Measurements from ENCODE around the gene BRD3OS.

BRD3OS gene

DNA sequence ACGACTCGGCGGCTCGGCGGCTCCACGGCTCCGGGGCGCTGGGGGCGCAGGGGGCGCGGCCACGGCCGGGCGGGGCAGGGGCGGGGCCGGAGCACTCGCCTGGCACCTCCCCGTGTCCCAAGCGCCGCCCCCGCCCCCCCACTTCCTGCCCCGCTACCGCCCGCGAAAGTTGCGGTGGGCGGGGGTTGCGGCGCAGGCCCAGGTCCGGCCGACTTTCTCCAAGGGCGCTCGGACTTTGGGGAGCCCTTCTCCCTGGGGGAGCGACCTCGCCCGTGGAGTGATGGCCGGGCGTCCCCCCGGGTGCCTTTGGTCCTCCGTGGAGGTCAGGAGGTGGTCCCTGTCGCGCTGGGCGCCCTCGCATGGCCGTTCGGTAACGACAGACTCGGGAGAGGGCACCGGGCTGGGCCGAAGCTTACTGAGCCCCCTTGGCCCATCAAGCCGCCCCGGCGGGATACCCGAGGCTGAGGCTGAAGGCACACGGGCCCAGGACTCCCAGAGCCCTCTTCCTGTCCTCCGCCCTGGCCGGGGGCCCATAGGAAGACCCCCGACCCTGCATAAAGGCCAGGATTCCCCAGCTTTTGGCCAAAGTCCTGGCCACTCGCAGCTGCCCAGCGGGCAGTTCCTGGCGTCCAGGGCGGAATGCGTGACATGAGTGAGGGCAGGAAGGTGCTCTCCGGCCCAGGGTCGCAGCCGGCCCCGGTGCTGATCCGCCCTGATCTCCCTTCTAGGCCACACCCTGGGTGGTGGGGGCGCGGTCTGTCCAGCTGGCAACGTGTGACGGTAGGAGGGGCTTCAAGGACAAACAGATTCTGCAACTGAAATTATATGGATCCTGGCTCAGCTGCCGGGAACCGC is 32.3 kb upstream of the BRD3OS start:
- Histone ChIP-seq H4K20me1 (ENCODE audit: insufficient read depth, low read length) (no peaks in the 10 kb centered on the region), H3K4me2 (ENCODE audit: insufficient read depth, low read length) (no peak overlapping the region), H3K27ac (ENCODE audit: low read length) (no peak overlapping the region), H3K9ac (ENCODE audit: low read depth, low read length) (no peak overlapping the region), H3K4me1 (ENCODE audit: insufficient read depth, low read length) (no peaks in the 10 kb centered on the region), H3K4me3 (ENCODE audit: low read depth in 1 of 2, low read length in 2 of 2) (no peak overlapping the region), H2AFZ (ENCODE audit: low read depth, low read length) (no peak overlapping the region), H3K79me2 (ENCODE audit: insufficient read depth, low read length) (no peaks in the 10 kb centered on the region), H3K9me3 (ENCODE audit: insufficient read depth, low read length, severe bottlenecking) (no peaks in the 10 kb centered on the region), H3K36me3 (ENCODE audit: insufficient read depth, low read length) (no peaks in the 10 kb centered on the region), H3K27me3 (ENCODE audit: insufficient read depth, low read length, poor library complexity) (no peaks in the 10 kb centered on the region)
- DNase-seq (no peak), ATAC-seq (ENCODE audit: insufficient read depth, low read depth) (no peak)
- TF ChIP-seq, protein P1, sequence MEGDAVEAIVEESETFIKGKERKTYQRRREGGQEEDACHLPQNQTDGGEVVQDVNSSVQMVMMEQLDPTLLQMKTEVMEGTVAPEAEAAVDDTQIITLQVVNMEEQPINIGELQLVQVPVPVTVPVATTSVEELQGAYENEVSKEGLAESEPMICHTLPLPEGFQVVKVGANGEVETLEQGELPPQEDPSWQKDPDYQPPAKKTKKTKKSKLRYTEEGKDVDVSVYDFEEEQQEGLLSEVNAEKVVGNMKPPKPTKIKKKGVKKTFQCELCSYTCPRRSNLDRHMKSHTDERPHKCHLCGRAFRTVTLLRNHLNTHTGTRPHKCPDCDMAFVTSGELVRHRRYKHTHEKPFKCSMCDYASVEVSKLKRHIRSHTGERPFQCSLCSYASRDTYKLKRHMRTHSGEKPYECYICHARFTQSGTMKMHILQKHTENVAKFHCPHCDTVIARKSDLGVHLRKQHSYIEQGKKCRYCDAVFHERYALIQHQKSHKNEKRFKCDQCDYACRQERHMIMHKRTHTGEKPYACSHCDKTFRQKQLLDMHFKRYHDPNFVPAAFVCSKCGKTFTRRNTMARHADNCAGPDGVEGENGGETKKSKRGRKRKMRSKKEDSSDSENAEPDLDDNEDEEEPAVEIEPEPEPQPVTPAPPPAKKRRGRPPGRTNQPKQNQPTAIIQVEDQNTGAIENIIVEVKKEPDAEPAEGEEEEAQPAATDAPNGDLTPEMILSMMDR (IDR thresholded peaks at IDR 0.05; ENCODE audit: borderline replicate concordance, extremely low read depth, low read length, poor library complexity, severe bottlenecking): no peak
- TF ChIP-seq EZH2 (IDR thresholded peaks at IDR 0.05; ENCODE audit: borderline replicate concordance, low read depth, low read length, severe bottlenecking): no peak

DNA sequence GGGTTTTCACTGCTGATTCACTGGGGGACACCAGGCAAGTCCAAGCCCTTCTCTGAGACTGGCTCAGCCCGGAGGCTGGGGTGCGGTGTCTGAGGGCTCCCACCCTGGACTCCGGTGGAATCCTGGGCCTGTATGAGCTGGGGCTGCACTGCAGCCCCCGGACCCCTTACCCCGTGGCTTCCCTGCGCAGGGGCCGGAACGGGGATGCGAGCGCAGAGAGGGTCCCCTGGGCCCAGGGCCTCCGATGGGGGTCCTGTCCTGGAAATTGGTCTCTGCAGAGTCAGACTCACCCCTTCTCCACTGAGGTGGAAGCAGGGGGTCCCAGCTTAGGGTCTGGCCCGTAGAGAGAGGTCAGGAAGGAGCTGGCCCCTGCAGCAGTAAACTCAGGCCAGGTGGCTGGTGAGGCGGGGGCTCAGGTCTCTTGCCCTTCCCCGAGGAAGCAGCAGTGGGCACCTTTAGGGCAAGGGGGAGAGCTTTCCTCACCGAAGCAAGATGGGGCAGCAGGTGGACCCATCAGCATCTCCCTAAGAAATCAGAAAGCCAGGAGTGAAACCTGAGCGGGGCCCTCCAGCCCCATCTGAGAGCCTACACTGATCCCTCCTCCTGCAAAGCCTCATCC is 31.5 kb upstream of the BRD3OS start:
- Histone ChIP-seq H4K20me1 (ENCODE audit: insufficient read depth, low read length) (no peaks in the 10 kb centered on the region), H2AFZ (ENCODE audit: low read depth, low read length) (no peak overlapping the region), H3K9me3 (ENCODE audit: insufficient read depth, low read length, severe bottlenecking) (no peaks in the 10 kb centered on the region), H3K4me1 (ENCODE audit: insufficient read depth, low read length) (no peaks in the 10 kb centered on the region), H3K27ac (ENCODE audit: low read length) (no peak overlapping the region), H3K9ac (ENCODE audit: low read depth, low read length) (no peak overlapping the region), H3K4me2 (ENCODE audit: insufficient read depth, low read length) (no peak overlapping the region), H3K4me3 (ENCODE audit: low read depth in 1 of 2, low read length in 2 of 2) (no peak overlapping the region), H3K36me3 (ENCODE audit: insufficient read depth, low read length) (no peaks in the 10 kb centered on the region), H3K27me3 (ENCODE audit: insufficient read depth, low read length, poor library complexity) (no peaks in the 10 kb centered on the region), H3K79me2 (ENCODE audit: insufficient read depth, low read length) (no peaks in the 10 kb centered on the region)
- no peak for TF ChIP-seq EZH2 (IDR thresholded peaks at IDR 0.05; ENCODE audit: borderline replicate concordance, low read depth, low read length, severe bottlenecking)
- TF ChIP-seq, protein P1 (IDR thresholded peaks at IDR 0.05; ENCODE audit: borderline replicate concordance, extremely low read depth, low read length, poor library complexity, severe bottlenecking): no peak
- no peak for ATAC-seq (ENCODE audit: insufficient read depth, low read depth)
- DNase-seq: no peak

DNA sequence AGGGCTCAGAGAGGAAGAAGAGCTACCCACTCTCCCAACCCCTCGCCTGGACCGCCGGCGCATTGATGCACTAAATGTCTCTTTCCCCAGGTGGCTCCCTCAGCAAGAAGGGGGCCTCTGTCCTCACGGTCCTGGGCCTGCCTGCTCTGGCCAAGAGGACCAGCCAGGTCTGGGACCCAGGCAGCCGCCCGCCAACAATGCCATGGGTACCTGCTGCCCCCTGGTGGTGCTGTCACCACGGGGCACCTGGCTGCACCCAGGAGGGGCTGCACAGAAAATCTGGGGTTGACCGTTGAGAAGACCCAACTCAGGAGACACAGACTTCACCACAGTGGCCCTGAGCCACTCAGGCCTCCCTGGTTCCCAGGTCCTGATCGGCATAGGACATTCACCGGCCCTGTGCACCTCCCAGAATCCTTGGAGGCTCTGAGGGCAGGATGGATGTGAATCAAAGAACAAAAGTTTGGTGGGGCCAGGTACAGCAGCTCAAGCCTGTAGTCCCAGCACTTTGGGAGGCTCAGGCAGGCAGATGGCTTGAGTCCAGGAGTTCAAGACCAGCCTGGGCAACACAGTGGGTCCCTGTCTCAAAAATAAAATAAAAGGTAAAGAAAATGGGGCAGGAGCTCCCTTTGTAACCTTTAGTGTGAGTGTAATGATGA is 30.8 kb upstream of the BRD3OS start:
- H3K27ac ChIP-seq (ENCODE audit: low read length): no peak overlapping the region
- H3K27me3 ChIP-seq (ENCODE audit: insufficient read depth, low read length, poor library complexity): no peaks in the 10 kb centered on the region
- ATAC-seq (ENCODE audit: insufficient read depth, low read depth) (peak; percentile 70), DNase-seq (peak; percentile 46)
- no peak overlapping the region for H3K9ac ChIP-seq (ENCODE audit: low read depth, low read length)
- H2AFZ ChIP-seq (ENCODE audit: low read depth, low read length): no peak overlapping the region
- no peaks in the 10 kb centered on the region for H3K36me3 ChIP-seq (ENCODE audit: insufficient read depth, low read length)
- no peaks in the 10 kb centered on the region for H3K9me3 ChIP-seq (ENCODE audit: insufficient read depth, low read length, severe bottlenecking)
- no peaks in the 10 kb centered on the region for H3K4me1 ChIP-seq (ENCODE audit: insufficient read depth, low read length)
- no peak overlapping the region for H3K4me3 ChIP-seq (ENCODE audit: low read depth in 1 of 2, low read length in 2 of 2)
- H3K4me2 ChIP-seq (ENCODE audit: insufficient read depth, low read length): no peak overlapping the region
- no peaks in the 10 kb centered on the region for H3K79me2 ChIP-seq (ENCODE audit: insufficient read depth, low read length)
- TF ChIP-seq, protein P1 (IDR thresholded peaks at IDR 0.05; ENCODE audit: borderline replicate concordance, extremely low read depth, low read length, poor library complexity, severe bottlenecking): peak; percentile 88
- no peak for TF ChIP-seq EZH2 (IDR thresholded peaks at IDR 0.05; ENCODE audit: borderline replicate concordance, low read depth, low read length, severe bottlenecking)
- no peaks in the 10 kb centered on the region for H4K20me1 ChIP-seq (ENCODE audit: insufficient read depth, low read length)
